Measurements from ENCODE around the gene GUCY1A1.
A peak's percentile ranks its signal among the peaks of the same experiment; 100 is the strongest.

DNA sequence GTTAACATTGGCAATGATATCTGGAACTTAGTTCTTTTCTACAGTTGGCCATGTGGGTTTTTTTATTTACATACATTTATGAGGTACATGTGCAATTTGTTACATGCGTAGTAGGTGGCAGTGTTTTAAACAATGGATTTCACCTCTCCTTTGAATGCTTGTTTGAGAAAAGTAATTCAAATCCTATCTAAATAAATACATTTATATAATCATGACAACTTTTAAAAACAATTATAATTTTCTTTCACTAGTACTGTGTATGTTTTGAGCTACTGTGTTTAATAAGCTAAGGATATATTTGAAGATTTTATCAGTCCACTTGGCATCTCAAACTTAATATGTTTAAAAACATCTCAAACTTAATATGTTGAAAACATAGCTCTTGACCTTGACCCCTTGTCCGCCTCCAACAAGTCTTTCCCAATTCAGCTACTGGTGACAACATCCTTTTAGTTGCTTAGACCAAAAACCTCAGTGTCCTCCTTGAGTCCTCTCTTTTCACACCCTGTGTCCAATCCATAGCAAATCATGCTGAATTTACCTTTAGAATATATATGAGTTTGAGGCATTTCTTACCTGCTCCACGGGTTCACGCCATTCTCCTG is 106.7 kb downstream of the GUCY1A1 start:
- TF ChIP-seq, protein P1, sequence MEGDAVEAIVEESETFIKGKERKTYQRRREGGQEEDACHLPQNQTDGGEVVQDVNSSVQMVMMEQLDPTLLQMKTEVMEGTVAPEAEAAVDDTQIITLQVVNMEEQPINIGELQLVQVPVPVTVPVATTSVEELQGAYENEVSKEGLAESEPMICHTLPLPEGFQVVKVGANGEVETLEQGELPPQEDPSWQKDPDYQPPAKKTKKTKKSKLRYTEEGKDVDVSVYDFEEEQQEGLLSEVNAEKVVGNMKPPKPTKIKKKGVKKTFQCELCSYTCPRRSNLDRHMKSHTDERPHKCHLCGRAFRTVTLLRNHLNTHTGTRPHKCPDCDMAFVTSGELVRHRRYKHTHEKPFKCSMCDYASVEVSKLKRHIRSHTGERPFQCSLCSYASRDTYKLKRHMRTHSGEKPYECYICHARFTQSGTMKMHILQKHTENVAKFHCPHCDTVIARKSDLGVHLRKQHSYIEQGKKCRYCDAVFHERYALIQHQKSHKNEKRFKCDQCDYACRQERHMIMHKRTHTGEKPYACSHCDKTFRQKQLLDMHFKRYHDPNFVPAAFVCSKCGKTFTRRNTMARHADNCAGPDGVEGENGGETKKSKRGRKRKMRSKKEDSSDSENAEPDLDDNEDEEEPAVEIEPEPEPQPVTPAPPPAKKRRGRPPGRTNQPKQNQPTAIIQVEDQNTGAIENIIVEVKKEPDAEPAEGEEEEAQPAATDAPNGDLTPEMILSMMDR (IDR thresholded peaks at IDR 0.05): no peak
- TF ChIP-seq POLR2A (IDR thresholded peaks at IDR 0.05) (no peak), POLR2AphosphoS5 (IDR thresholded peaks at IDR 0.05) (peak in 3 of 4 donors; percentile 5 to 55 (median 13)), EP300 (IDR thresholded peaks at IDR 0.05) (no peak)

Data from sigmoid colon (tissue), 4 donors.